Measurements from ENCODE around the gene NEK8. TPM values are rescaled to one million over a fixed set of nuclear protein-coding genes. Genes with fewer than 3 reads are reported as not detected.
A peak's percentile ranks its signal among the peaks of the same experiment; 100 is the strongest.

The NEK8 gene
- total RNA-seq, 2 experiments from 2014 or later, result 3.6 to 3.9 TPM

GRCh38 chr17:28700830-28701492 lies 27.6 kb upstream of the NEK8 start:
- TF ChIP-seq CTCF (IDR thresholded peaks at IDR 0.05), result no peak
- ChIA-PET POLR2A (interaction anchor here (1.3 to 2.7 kb wide), 3 partner anchors 9 to 90 kb away, joined by 3 to 14 read pairs (median 5); no protein-coding TSS in a partner anchor), CTCF (no interaction called here)
- no peak overlapping the region for H3K27ac Mint-ChIP-seq
- ATAC-seq, result no peak
- H3K4me1 Mint-ChIP-seq (ENCODE audit: low read depth), result no peaks in the 10 kb centered on the region
- H3K36me3 Mint-ChIP-seq (ENCODE audit: low read depth), result peaks cover 33% of the 10 kb centered on the region
- H3K9me3 Mint-ChIP-seq, result no peaks in the 10 kb centered on the region
- intact Hi-C loops (cut with micrococcal nuclease), result no loop called here
- no peaks in the 10 kb centered on the region for H3K27me3 Mint-ChIP-seq
- no peak overlapping the region for H3K4me3 Mint-ChIP-seq
- DNase-seq, result no peak

GRCh38 chr17:28702026-28702751 lies 26.4 kb upstream of the NEK8 start:
- Mint-ChIP-seq H3K27me3 (no peaks in the 10 kb centered on the region), H3K4me3 (no peak overlapping the region), H3K4me1 (ENCODE audit: low read depth) (no peaks in the 10 kb centered on the region), H3K27ac (peak overlapping the region; percentile 5), H3K9me3 (no peaks in the 10 kb centered on the region), H3K36me3 (ENCODE audit: low read depth) (peaks cover 27% of the 10 kb centered on the region)
- DNase-seq, result no peak
- ATAC-seq, result no peak
- no peak for TF ChIP-seq CTCF (IDR thresholded peaks at IDR 0.05)
- intact Hi-C loops (cut with micrococcal nuclease), result no loop called here
- ChIA-PET POLR2A (interaction anchor here (1.1 to 2.7 kb wide), 3 partner anchors 8 to 24 kb away, joined by 3 to 14 read pairs (median 5); no protein-coding TSS in a partner anchor), CTCF (interaction anchor here (1.0 kb wide), 1 partner anchor 27 kb away, joined by 4 read pairs; no protein-coding TSS in a partner anchor)

- Mint-ChIP-seq H3K27ac (peak overlapping the region; percentile 5), H3K27me3 (no peaks in the 10 kb centered on the region), H3K36me3 (ENCODE audit: low read depth) (peaks cover 31% of the 10 kb centered on the region), H3K4me3 (no peak overlapping the region), H3K9me3 (no peaks in the 10 kb centered on the region), H3K4me1 (ENCODE audit: low read depth) (no peaks in the 10 kb centered on the region)
- ATAC-seq, result no peak
- ChIA-PET POLR2A (interaction anchor here (1.1 to 1.6 kb wide), 3 partner anchors 8 to 126 kb away, joined by 3 to 5 read pairs (median 3); partner anchors contain the start of gene ALDOC), CTCF (no interaction called here)
- TF ChIP-seq CTCF (IDR thresholded peaks at IDR 0.05), result no peak
- intact Hi-C loops (cut with micrococcal nuclease), result no loop called here
- DNase-seq, result no peak
Measured at GRCh38 chr17:28702752-28703150, 25.8 kb upstream of the NEK8 start.

GRCh38 chr17:28703552-28704218 lies 24.9 kb upstream of the NEK8 start:
- Mint-ChIP-seq H3K4me3 (no peak overlapping the region), H3K9me3 (no peaks in the 10 kb centered on the region), H3K4me1 (ENCODE audit: low read depth) (no peaks in the 10 kb centered on the region), H3K36me3 (ENCODE audit: low read depth) (peaks cover 34% of the 10 kb centered on the region), H3K27me3 (no peaks in the 10 kb centered on the region), H3K27ac (peak overlapping the region; percentile 13)
- TF ChIP-seq CTCF (IDR thresholded peaks at IDR 0.05), result no peak
- DNase-seq (no peak), ATAC-seq (no peak)
- intact Hi-C loops (cut with micrococcal nuclease), result no loop called here
- CTCF ChIA-PET, result no interaction called here
- POLR2A ChIA-PET, result interaction anchor here (0.8 to 1.6 kb wide), 5 partner anchors 8 to 127 kb away, joined by 3 to 4 read pairs (median 3); partner anchors contain the start of genes ALDOC and BLTP2
